ENCODE measurements around the gene VPS41.

The VPS41 gene

DNA sequence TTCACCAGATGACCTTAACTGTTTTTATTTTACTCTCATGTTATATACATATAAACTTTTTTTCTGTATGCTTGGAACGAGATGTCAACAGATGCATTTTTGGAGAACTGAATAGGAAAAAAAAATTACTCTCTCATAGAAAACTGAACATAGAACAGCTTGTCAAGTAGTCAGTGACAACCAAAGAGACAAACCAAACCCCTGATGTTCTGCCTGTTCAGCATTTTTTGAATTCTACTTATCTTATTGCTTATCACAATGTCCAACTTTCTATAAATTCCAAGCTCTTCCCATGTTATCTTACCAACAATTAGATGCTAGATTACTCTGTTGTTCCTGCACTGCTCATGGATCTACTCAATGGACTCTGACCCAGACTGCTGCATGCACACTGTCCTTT is 95.2 kb downstream of the VPS41 start:
- DNase-seq (ENCODE audit: low spot score), result no peak
- no peak for TF ChIP-seq CTCF (IDR thresholded peaks at IDR 0.05; ENCODE audit: extremely low read depth, missing control alignments)

DNA sequence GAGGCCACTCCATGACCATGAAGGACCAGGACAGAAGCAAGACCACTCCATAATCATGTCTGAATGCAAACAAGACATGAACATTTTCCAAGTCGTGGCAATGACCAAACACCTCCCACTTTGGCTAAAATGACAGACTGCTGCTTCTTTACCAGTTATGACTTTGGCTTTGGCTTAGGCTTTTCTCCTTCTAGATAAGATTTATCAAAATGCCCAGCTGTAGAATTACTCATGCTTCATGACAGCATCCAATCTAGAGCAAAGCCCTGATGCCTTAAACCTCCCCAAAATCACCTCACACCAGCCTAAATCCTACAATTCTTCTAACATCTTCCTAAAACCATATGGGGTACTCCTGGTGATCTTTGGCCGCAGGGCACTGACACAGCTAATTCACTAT is 102.1 kb downstream of the VPS41 start:
- no peak for DNase-seq (ENCODE audit: low spot score)
- TF ChIP-seq CTCF (IDR thresholded peaks at IDR 0.05; ENCODE audit: extremely low read depth, missing control alignments), result no peak

GRCh38 chr7:38801786-38802185 is 107.2 kb downstream of the VPS41 start:
- no peak for TF ChIP-seq CTCF (IDR thresholded peaks at IDR 0.05; ENCODE audit: extremely low read depth, missing control alignments)
- DNase-seq (ENCODE audit: low spot score), result no peak

- no peak for TF ChIP-seq CTCF (IDR thresholded peaks at IDR 0.05; ENCODE audit: extremely low read depth, missing control alignments)
- no peak for DNase-seq (ENCODE audit: low spot score)
Measured at GRCh38 chr7:38798552-38799267, 110.3 kb downstream of the VPS41 start.

DNA sequence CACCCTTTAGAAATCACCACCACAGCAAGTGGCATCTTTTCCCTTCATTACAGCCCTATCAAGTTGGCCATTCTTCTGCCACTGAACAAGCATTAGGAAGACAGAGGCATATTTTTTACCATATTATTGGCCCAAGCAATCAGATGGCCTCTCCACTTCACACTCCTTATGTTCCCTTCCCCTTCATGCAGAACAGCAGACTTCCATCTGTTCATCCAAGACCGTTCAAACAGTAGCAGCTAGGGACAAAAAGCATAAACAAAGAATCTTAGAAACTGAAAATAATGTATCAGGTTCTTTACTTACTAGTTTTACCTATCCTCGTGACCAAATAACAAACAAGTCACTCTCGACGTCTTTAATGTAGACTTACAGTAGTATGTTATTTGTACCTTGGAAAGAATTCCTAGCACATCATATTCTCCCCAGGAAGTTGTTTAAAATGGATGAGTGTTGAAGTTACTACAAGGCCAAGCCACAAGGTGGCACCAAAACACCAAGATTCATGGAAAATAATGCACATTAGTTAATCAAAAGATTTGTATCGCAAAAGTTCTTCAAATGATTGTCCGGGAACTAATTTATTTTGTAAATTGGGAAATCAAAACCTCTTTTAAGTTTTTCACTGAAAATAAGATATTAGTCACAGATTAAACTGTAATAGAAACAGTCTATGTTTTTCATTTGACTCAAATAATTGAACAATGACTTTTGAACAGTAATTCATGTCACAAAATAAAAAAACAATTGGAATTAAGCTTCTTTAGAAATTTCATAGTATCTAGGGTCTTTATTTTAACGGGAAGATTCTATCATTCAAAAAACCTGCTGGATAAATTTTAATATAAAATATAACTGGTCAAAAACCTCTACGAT is 112.1 kb downstream of the VPS41 start:
- TF ChIP-seq CTCF (IDR thresholded peaks at IDR 0.05; ENCODE audit: extremely low read depth, missing control alignments), result peak; percentile 62
- peak; percentile 15 for DNase-seq (ENCODE audit: low spot score)

DNA sequence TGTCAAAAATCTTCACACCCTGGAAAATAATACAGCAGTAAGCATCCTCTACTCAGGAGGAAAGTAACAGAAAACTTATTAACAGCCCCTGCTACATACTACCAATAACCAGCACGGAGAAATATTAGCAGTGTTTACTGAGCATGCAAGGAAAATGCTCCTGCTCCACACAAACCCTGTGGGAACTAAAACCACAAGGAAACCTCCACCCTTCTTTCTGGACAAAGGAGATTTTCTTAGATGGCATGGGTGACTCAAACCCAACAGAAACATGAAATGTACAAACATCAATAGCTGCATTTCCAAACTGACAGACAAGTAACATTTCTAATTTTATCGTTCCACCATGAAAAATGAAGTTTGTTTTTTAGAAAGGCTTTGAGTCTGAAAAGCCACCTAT is 113.4 kb downstream of the VPS41 start:
- no peak for DNase-seq (ENCODE audit: low spot score)
- no peak for TF ChIP-seq CTCF (IDR thresholded peaks at IDR 0.05; ENCODE audit: extremely low read depth, missing control alignments)

DNA sequence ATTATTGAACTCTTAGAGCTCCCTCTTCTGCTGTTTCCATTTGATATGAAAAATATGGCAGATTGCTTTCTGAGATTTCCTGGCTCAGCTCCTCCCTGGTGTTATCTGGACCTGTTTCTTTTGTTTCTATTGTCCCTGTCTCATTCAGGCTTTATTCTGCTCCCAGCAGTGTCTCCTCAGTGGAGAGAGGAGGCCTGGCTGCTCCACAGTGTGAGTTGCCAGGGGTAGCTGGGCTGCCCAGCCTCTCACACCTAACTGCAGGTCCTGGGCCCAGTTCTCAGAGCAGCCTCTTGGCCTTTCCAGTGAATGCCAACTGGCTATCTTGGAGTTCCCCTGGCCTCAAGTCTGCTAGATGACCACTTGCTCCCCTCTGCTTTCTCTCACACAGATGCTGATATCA is 127.0 kb downstream of the VPS41 start:
- TF ChIP-seq CTCF (IDR thresholded peaks at IDR 0.05; ENCODE audit: extremely low read depth, missing control alignments), result no peak
- no peak for DNase-seq (ENCODE audit: low spot score)
